HepG2 (cell line): ENCODE measurements around the gene FMOD. TPM values are rescaled to one million over a fixed set of nuclear protein-coding genes. Genes with fewer than 3 reads are reported as not detected.

Experiments
- ATF2 ChIP-seq: sonication (generic); formaldehyde crosslinking; IDR thresholded peaks from 2 replicates; pipeline ENCODE4 v1.4.0; 2020; ENCODE audit warnings: missing genetic modification reagents
- STAG1 ChIP-seq: sonication (generic); formaldehyde crosslinking; IDR thresholded peaks from 2 replicates; pipeline ENCODE4 v1.4.0; 2020; ENCODE audit warnings: missing genetic modification reagents
- TBP ChIP-seq: sonication (generic); formaldehyde crosslinking; IDR thresholded peaks from 2 replicates; pipeline ENCODE4 v1.5.0; 2020; ENCODE audit warnings: missing genetic modification reagents
- TOE1 ChIP-seq: sonication (generic); formaldehyde crosslinking; IDR thresholded peaks from 2 replicates; pipeline ENCODE4 v1.4.0; 2020; ENCODE audit warnings: mild to moderate bottlenecking, missing genetic modification reagents
- YEATS2 ChIP-seq: sonication (generic); formaldehyde crosslinking; IDR thresholded peaks from 2 replicates; pipeline ENCODE4 v1.4.0; 2020; ENCODE audit warnings: missing genetic modification reagents, borderline replicate concordance
- ZNF276 ChIP-seq: sonication (generic); formaldehyde crosslinking; IDR thresholded peaks from 2 replicates; pipeline ENCODE4 v1.4.0; 2020; ENCODE audit warnings: mild to moderate bottlenecking, low read depth, missing genetic modification reagents
- ZNF451 ChIP-seq: sonication (generic); formaldehyde crosslinking; IDR thresholded peaks from 2 replicates; pipeline ENCODE4 v1.5.0; 2020; ENCODE audit warnings: mild to moderate bottlenecking, missing genetic modification reagents
- ZNF703 ChIP-seq: sonication (generic); formaldehyde crosslinking; IDR thresholded peaks from 2 replicates; pipeline ENCODE4 v1.5.1; 2020; ENCODE audit warnings: missing genetic modification reagents, mild to moderate bottlenecking, moderate library complexity, borderline replicate concordance
- ZNF792 ChIP-seq: IDR thresholded peaks from 2 replicates; pipeline ENCODE4 v1.6.1; 2016
- polyA plus RNA-seq, 8 experiments: library from polyadenylated mRNA; depleted of rRNA in 3 of 8; stranded (reverse) in 7 of 8; unstranded in 1 of 8; fragments of >200 nt; fragmentation: Illumina TruSeq in 4 of 8; extraction: Trizol in 4 of 8; gene quantifications; 2 replicates each; pipeline versions ENCODE4 v1.2.1 to v1.2.3, GENCODE V29; 2011 to 2016; ENCODE audit warnings: low read depth in 4 of 8, missing spikeins in 1 of 8, mixed read lengths in 1 of 8; ENCODE audit not compliant: insufficient read depth in 1 of 8
- total RNA-seq, 5 experiments: library from RNA; depleted of rRNA; stranded (reverse); fragments of >200 nt; fragmentation: Illumina TruSeq; extraction: Trizol; gene quantifications; 2 replicates each; pipeline ENCODE4 v1.2.3, GENCODE V29; 2016; ENCODE audit warnings: low read depth in 1 of 5

FMOD gene
- total and polyA plus RNA-seq, 2 of the 13 experiments (the other 11 are each of a cell fraction or from before 2014, with no cell fraction given) = 0.08 TPM; not detected in 1

- no peak for TF ChIP-seq ZNF451 (CRISPR knock-in tag)
- TF ChIP-seq ZNF276 (CRISPR knock-in tag) = no peak
- no peak for TF ChIP-seq TOE1 (CRISPR knock-in tag)
- TF ChIP-seq ZNF703 (CRISPR knock-in tag) = no peak
- no peak for TF ChIP-seq ATF2 (CRISPR knock-in tag)
- peak; percentile 21 for TF ChIP-seq STAG1 (CRISPR knock-in tag)
- no peak for TF ChIP-seq TBP (CRISPR knock-in tag)
- no peak for TF ChIP-seq ZNF792 (CRISPR knock-in tag)
- no peak for TF ChIP-seq YEATS2 (CRISPR knock-in tag)
- TF ChIP-seq, all 625 proteins: peak for 19
These were observed 23.1 kb downstream of the FMOD start (continued) for GRCh38 chr1:203327684-203328457.
